Liver (tissue), 9 donors: ENCODE data around the gene OSBP2. TPM values are rescaled to one million over a fixed set of nuclear protein-coding genes. Genes with fewer than 3 reads are reported as not detected.

Source experiments
- DNase-seq: peaks from one replicate; pipeline ENCODE4 v3.0.0-alpha.2; 2017; ENCODE audit warnings: low spot score
- H3K27ac ChIP-seq, 2 donors: one replicate each; pipeline ENCODE4 v1.7.0; 2013; ENCODE audit warnings: inconsistent platforms in 2 of 2, low read length in 2 of 2, control low read depth in 1 of 2, low read depth in 1 of 2, mild to moderate bottlenecking in 1 of 2
- H3K27me3 ChIP-seq, 4 donors: one replicate each; pipeline versions ENCODE4 v1.6.1 to v1.7.0; 2013; ENCODE audit warnings: low read length in 3 of 4, inconsistent platforms in 1 of 4, mild to moderate bottlenecking in 1 of 4, moderate library complexity in 1 of 4; ENCODE audit not compliant: control insufficient read depth in 4 of 4, insufficient read depth in 4 of 4
- H3K36me3 ChIP-seq, 4 donors: one replicate each; pipeline versions ENCODE4 v1.6.1 to v1.7.0; 2013; ENCODE audit warnings: low read length in 3 of 4, mild to moderate bottlenecking in 3 of 4, low read depth in 1 of 4, moderate library complexity in 1 of 4; ENCODE audit not compliant: control insufficient read depth in 4 of 4, insufficient read depth in 3 of 4
- H3K4me1 ChIP-seq, 4 donors: one replicate each; pipeline versions ENCODE4 v1.6.1 to v1.7.0; 2013; ENCODE audit warnings: low read length in 3 of 4, mild to moderate bottlenecking in 3 of 4, moderate library complexity in 1 of 4; ENCODE audit not compliant: control insufficient read depth in 4 of 4, insufficient read depth in 4 of 4
- H3K4me3 ChIP-seq, 3 donors: one replicate each; pipeline versions ENCODE4 v1.6.1 to v1.7.0; 2013; ENCODE audit warnings: low read length in 3 of 3, control low read depth in 1 of 3, low read depth in 1 of 3, mild to moderate bottlenecking in 1 of 3
- H3K9ac ChIP-seq, 2 donors: one replicate each; pipeline ENCODE4 v1.7.0; 2013; ENCODE audit warnings: low read length in 2 of 2, mild to moderate bottlenecking in 2 of 2, moderate library complexity in 2 of 2, control low read depth in 1 of 2, low read depth in 1 of 2
- H3K9me3 ChIP-seq, 4 donors: one replicate each; pipeline versions ENCODE4 v1.6.1 to v1.7.0; 2013; ENCODE audit warnings: low read length in 3 of 4; ENCODE audit not compliant: control insufficient read depth in 4 of 4
- EGR1 ChIP-seq, 2 donors: IDR thresholded peaks; 2 replicates each; pipeline ENCODE4 v1.6.1; 2016 to 2018; ENCODE audit warnings: antibody characterized with exemption in 2 of 2, low read depth in 2 of 2
- FOXA1 ChIP-seq: IDR thresholded peaks from 2 replicates; pipeline ENCODE4 v1.6.1; 2016; ENCODE audit warnings: antibody characterized with exemption
- FOXA2 ChIP-seq: IDR thresholded peaks from 2 replicates; pipeline ENCODE4 v1.6.1; 2016; ENCODE audit warnings: antibody characterized with exemption
- GABPA ChIP-seq, 2 donors: IDR thresholded peaks in 1 of 2; conservative IDR thresholded peaks in 1 of 2; 2 replicates each; pipeline ENCODE4 v1.6.1; 2016; ENCODE audit warnings: antibody characterized with exemption in 2 of 2, mild to moderate bottlenecking in 1 of 2, moderate library complexity in 1 of 2
- HNF4A ChIP-seq, 2 donors: conservative IDR thresholded peaks; 2 replicates each; pipeline ENCODE4 v1.6.1; 2016; ENCODE audit warnings: antibody characterized with exemption in 2 of 2, mild to moderate bottlenecking in 2 of 2
- HNF4G ChIP-seq: IDR thresholded peaks from 2 replicates; pipeline ENCODE4 v1.6.1; 2016; ENCODE audit warnings: antibody characterized with exemption
- JUND ChIP-seq, 2 donors: IDR thresholded peaks; 2 replicates each; pipeline ENCODE4 v1.6.1; 2016; ENCODE audit warnings: antibody characterized with exemption in 2 of 2
- NR2F2 ChIP-seq: IDR thresholded peaks from 2 replicates; pipeline ENCODE4 v1.6.1; 2016; ENCODE audit warnings: antibody characterized with exemption
- RAD21 ChIP-seq, 2 donors: IDR thresholded peaks; 2 replicates each; pipeline ENCODE4 v1.6.1; 2016; ENCODE audit warnings: antibody characterized with exemption in 2 of 2, mild to moderate bottlenecking in 2 of 2
- RXRA ChIP-seq, 2 donors: IDR thresholded peaks; 2 replicates each; pipeline ENCODE4 v1.6.1; 2017 to 2018; ENCODE audit warnings: antibody characterized with exemption in 2 of 2, mild to moderate bottlenecking in 1 of 2
- SP1 ChIP-seq: IDR thresholded peaks from 2 replicates; pipeline ENCODE4 v1.6.1; 2018; ENCODE audit warnings: antibody characterized with exemption, mild to moderate bottlenecking
- TAF1 ChIP-seq: conservative IDR thresholded peaks from 2 replicates; pipeline ENCODE4 v1.6.1; 2016; ENCODE audit warnings: antibody characterized with exemption, mild to moderate bottlenecking
- YY1 ChIP-seq: IDR thresholded peaks from 2 replicates; pipeline ENCODE4 v1.6.1; 2016; ENCODE audit warnings: antibody characterized with exemption, mild to moderate bottlenecking
- WGBS: extraction: QIAGEN DNeasy Blood & Tissue Kit; methylation state at CpG from one replicate; pipeline ENCODE4 v1.1.7; 2013; 5-methylcytosine and 5-hydroxymethylcytosine counted together
- polyA plus RNA-seq, 2 donors: library from polyadenylated mRNA; stranded (reverse) in 1 of 2; unstranded in 1 of 2; fragments of 200-250 nt in 1 of 2; fragments of >200 nt in 1 of 2; fragmentation: Nextera tagmentation in 1 of 2; extraction: Ambion mirVana in 1 of 2; gene quantifications; one replicate each; pipeline versions ENCODE4 v1.2.1 to v1.2.3, GENCODE V29; 2013 to 2015
- total RNA-seq, 2 donors: library from RNA; depleted of rRNA; stranded (reverse); fragments of >200 nt; gene quantifications; one replicate each; pipeline ENCODE4 v1.2.3, GENCODE V29; 2014
- TF ChIP-seq, protein P1 (sequence below): IDR thresholded peaks from 2 replicates; pipeline ENCODE4 v1.6.1; 2016; ENCODE audit warnings: antibody characterized with exemption
- TF ChIP-seq, protein P2 (sequence below): IDR thresholded peaks from 2 replicates; pipeline ENCODE4 v1.6.1; 2016; ENCODE audit warnings: antibody characterized with exemption
- TF ChIP-seq, protein P3 (sequence below): IDR thresholded peaks from 2 replicates; pipeline ENCODE4 v1.6.1; 2016; ENCODE audit warnings: antibody characterized with exemption
- TF ChIP-seq, protein P4 (sequence below): fragments of 150-350 bp; IDR thresholded peaks from 2 replicates; pipeline ENCODE4 v1.5.1; 2017; ENCODE audit warnings: improper control_type of control experiment, low read depth, low read length; ENCODE audit not compliant: missing input control
- donor health status: healthy.
- donor health status: healthy.
- donor health status: healthy.
- donor health status: healthy.
- donor health status: healthy.

OSBP2 gene
- total and polyA plus RNA-seq, 4 donors: 0.43 to 192 (median 0.86) TPM

DNA sequence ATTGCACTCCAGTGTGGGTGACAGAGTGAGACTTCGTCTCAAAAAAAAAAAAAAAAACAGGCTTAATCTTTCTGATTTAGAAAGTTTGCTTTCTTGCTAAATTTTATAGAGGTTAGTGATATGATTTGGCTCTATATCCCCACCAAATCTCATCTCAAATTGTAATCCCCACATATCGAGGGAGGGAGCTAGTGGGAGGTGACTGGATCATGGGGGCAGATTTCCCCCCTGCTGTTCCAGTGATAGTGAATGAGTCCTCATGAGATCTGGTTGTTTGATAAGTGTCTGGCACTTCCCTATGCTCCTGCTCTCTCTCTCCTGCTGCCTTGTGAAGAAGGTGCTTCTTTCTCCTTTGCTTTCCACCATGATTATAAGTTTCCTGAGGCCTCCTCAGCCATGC is 90.9 kb downstream of the OSBP2 start:
- TF ChIP-seq, protein P1, sequence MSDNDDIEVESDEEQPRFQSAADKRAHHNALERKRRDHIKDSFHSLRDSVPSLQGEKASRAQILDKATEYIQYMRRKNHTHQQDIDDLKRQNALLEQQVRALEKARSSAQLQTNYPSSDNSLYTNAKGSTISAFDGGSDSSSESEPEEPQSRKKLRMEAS: no peak
- TF ChIP-seq GABPA (IDR thresholded peaks at IDR 0.05 in 1 of 2, conservative IDR thresholded peaks at IDR 0.05 in 1 of 2) (no peak), SP1 (no peak), JUND (IDR thresholded peaks at IDR 0.05) (no peak), HNF4G (no peak), TAF1 (no peak), HNF4A (conservative IDR thresholded peaks at IDR 0.05) (no peak)
- TF ChIP-seq, protein P2, sequence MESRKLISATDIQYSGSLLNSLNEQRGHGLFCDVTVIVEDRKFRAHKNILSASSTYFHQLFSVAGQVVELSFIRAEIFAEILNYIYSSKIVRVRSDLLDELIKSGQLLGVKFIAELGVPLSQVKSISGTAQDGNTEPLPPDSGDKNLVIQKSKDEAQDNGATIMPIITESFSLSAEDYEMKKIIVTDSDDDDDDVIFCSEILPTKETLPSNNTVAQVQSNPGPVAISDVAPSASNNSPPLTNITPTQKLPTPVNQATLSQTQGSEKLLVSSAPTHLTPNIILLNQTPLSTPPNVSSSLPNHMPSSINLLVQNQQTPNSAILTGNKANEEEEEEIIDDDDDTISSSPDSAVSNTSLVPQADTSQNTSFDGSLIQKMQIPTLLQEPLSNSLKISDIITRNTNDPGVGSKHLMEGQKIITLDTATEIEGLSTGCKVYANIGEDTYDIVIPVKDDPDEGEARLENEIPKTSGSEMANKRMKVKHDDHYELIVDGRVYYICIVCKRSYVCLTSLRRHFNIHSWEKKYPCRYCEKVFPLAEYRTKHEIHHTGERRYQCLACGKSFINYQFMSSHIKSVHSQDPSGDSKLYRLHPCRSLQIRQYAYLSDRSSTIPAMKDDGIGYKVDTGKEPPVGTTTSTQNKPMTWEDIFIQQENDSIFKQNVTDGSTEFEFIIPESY: no peak
- TF ChIP-seq, protein P3, sequence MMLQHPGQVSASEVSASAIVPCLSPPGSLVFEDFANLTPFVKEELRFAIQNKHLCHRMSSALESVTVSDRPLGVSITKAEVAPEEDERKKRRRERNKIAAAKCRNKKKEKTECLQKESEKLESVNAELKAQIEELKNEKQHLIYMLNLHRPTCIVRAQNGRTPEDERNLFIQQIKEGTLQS: no peak
- no peak overlapping the region for H3K27ac ChIP-seq
- H3K27me3 ChIP-seq: no peaks in the 10 kb centered on the region
- WGBS: 87% methylated on average over 2 of the region's 2 CpGs
- H3K4me1 ChIP-seq: no peaks in the 10 kb centered on the region
- H3K9ac ChIP-seq: no peak overlapping the region
- no peak for DNase-seq
- no peaks in the 10 kb centered on the region for H3K9me3 ChIP-seq
- no peak overlapping the region for H3K4me3 ChIP-seq
- H3K36me3 ChIP-seq: no peaks in the 10 kb centered on the region

DNA sequence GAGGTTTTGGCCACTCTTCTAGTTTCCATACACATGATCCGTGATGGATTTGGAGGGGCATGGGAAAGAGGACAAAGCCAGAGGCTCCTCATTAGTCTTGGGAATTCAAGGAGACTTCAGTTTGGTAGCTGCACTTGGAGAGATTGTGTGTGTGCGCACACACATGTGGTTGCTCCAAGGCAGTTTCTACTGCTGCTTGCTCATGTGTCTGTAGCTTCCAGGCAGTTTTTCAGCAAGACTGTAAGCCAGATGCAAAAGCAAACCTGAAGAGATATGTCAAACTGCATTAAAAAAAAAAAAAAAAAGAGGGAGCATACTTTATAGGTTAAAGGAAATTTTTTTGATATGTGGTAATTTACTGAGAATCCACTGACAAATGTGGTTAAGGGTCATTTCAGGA is 95.7 kb downstream of the OSBP2 start:
- WGBS: 89% methylated on average over 2 of the region's 2 CpGs
- no peaks in the 10 kb centered on the region for H3K4me1 ChIP-seq
- H3K27me3 ChIP-seq: no peaks in the 10 kb centered on the region
- no peak for TF ChIP-seq EGR1 (IDR thresholded peaks at IDR 0.05; ENCODE audit: low read depth in 2 of 2)
- no peak for TF ChIP-seq JUND (IDR thresholded peaks at IDR 0.05)
- TF ChIP-seq, protein P3: no peak
- TF ChIP-seq RXRA (IDR thresholded peaks at IDR 0.05): no peak
- no peak for TF ChIP-seq GABPA (IDR thresholded peaks at IDR 0.05 in 1 of 2, conservative IDR thresholded peaks at IDR 0.05 in 1 of 2)
- TF ChIP-seq, protein P2: no peak
- TF ChIP-seq, protein P1: no peak
- no peak for TF ChIP-seq TAF1
- TF ChIP-seq FOXA2: no peak
- TF ChIP-seq SP1: no peak
- TF ChIP-seq FOXA1: no peak
- TF ChIP-seq, protein P4, sequence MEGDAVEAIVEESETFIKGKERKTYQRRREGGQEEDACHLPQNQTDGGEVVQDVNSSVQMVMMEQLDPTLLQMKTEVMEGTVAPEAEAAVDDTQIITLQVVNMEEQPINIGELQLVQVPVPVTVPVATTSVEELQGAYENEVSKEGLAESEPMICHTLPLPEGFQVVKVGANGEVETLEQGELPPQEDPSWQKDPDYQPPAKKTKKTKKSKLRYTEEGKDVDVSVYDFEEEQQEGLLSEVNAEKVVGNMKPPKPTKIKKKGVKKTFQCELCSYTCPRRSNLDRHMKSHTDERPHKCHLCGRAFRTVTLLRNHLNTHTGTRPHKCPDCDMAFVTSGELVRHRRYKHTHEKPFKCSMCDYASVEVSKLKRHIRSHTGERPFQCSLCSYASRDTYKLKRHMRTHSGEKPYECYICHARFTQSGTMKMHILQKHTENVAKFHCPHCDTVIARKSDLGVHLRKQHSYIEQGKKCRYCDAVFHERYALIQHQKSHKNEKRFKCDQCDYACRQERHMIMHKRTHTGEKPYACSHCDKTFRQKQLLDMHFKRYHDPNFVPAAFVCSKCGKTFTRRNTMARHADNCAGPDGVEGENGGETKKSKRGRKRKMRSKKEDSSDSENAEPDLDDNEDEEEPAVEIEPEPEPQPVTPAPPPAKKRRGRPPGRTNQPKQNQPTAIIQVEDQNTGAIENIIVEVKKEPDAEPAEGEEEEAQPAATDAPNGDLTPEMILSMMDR: no peak
- TF ChIP-seq NR2F2: no peak
- no peak for TF ChIP-seq HNF4G
- TF ChIP-seq RAD21 (IDR thresholded peaks at IDR 0.05): no peak
- no peak for TF ChIP-seq HNF4A (conservative IDR thresholded peaks at IDR 0.05)
- no peak for TF ChIP-seq YY1
- no peak overlapping the region for H3K27ac ChIP-seq
- no peak for DNase-seq
- no peak overlapping the region for H3K9ac ChIP-seq
- no peaks in the 10 kb centered on the region for H3K9me3 ChIP-seq
- no peaks in the 10 kb centered on the region for H3K36me3 ChIP-seq
- H3K4me3 ChIP-seq: no peak overlapping the region
